ENCODE measurements around the gene SLC4A1. TPM values are rescaled to one million over a fixed set of nuclear protein-coding genes. Genes with fewer than 3 reads are reported as not detected.

The SLC4A1 gene
- total and polyA plus RNA-seq, 2 experiments from 2014 or later, result not detected

GRCh38 chr17:44207319-44207718 lies 60.6 kb downstream of the SLC4A1 start:
- no peaks in the 10 kb centered on the region for H3K36me3 ChIP-seq (replicated peaks; ENCODE audit: insufficient read depth, low read depth)
- H3K4me2 ChIP-seq, result no peak overlapping the region
- no peak for TF ChIP-seq EZH2 (IDR thresholded peaks at IDR 0.05; ENCODE audit: borderline replicate concordance)
- TF ChIP-seq CTCF (IDR thresholded peaks at IDR 0.05; ENCODE audit: poor library complexity), result no peak
- TF ChIP-seq EZH2phosphoT487 (IDR thresholded peaks at IDR 0.05; ENCODE audit: low read depth, severe bottlenecking, unreplicated experiment), result no peak

GRCh38 chr17:44206825-44207155 lies 61.1 kb downstream of the SLC4A1 start:
- Histone ChIP-seq H4K20me1 (ENCODE audit: insufficient read depth, poor library complexity, severe bottlenecking) (no peaks in the 10 kb centered on the region), H3K27ac (no peak overlapping the region), H3K4me2 (no peak overlapping the region), H2AFZ (no peak overlapping the region), H3K9me3 (ENCODE audit: low read depth) (no peaks in the 10 kb centered on the region), H3K4me1 (ENCODE audit: insufficient read depth) (peaks cover 3% of the 10 kb centered on the region), H3K79me2 (peaks cover under 1% of the 10 kb centered on the region), H3K4me3 (no peak overlapping the region), H3K9me2 (replicated peaks; ENCODE audit: insufficient read depth) (no peaks in the 10 kb centered on the region), H3K36me3 (replicated peaks; ENCODE audit: insufficient read depth, low read depth) (no peaks in the 10 kb centered on the region), H3K27me3 (no peaks in the 10 kb centered on the region)
- 94% methylated on average over 6 of the region's 6 CpGs for WGBS (ENCODE audit: low lambda C conversion rate, missing lambda C conversion rate)
- TF ChIP-seq EZH2 (IDR thresholded peaks at IDR 0.05; ENCODE audit: borderline replicate concordance) (no peak), CTCF (IDR thresholded peaks at IDR 0.05; ENCODE audit: poor library complexity) (no peak)
- no peak for DNase-seq (ENCODE audit: low spot score)

More at GRCh38 chr17:44207319-44207718, 60.6 kb downstream of the SLC4A1 start:
- no peaks in the 10 kb centered on the region for H3K9me2 ChIP-seq (replicated peaks; ENCODE audit: insufficient read depth)
- DNase-seq (ENCODE audit: low spot score), result no peak
- 98% methylated on average over 11 of the region's 17 CpGs for WGBS (ENCODE audit: low lambda C conversion rate, missing lambda C conversion rate)
- H3K4me3 ChIP-seq, result no peak overlapping the region
- H3K27me3 ChIP-seq, result no peaks in the 10 kb centered on the region
- H4K20me1 ChIP-seq (ENCODE audit: insufficient read depth, poor library complexity, severe bottlenecking), result no peaks in the 10 kb centered on the region
- H3K79me2 ChIP-seq, result no peaks in the 10 kb centered on the region
- no peak overlapping the region for H3K27ac ChIP-seq
- peaks cover 3% of the 10 kb centered on the region for H3K4me1 ChIP-seq (ENCODE audit: insufficient read depth)
- no peaks in the 10 kb centered on the region for H3K9me3 ChIP-seq (ENCODE audit: low read depth)
- H2AFZ ChIP-seq, result no peak overlapping the region

- no peaks in the 10 kb centered on the region for H3K36me3 ChIP-seq (replicated peaks; ENCODE audit: insufficient read depth, low read depth)
- H3K4me3 ChIP-seq, result no peak overlapping the region
- peaks cover 3% of the 10 kb centered on the region for H3K4me1 ChIP-seq (ENCODE audit: insufficient read depth)
- no peak overlapping the region for H3K27ac ChIP-seq
- TF ChIP-seq CTCF (IDR thresholded peaks at IDR 0.05; ENCODE audit: poor library complexity) (peak; percentile 11), EZH2phosphoT487 (IDR thresholded peaks at IDR 0.05; ENCODE audit: low read depth, severe bottlenecking, unreplicated experiment) (no peak)
- H3K9me2 ChIP-seq (replicated peaks; ENCODE audit: insufficient read depth), result no peaks in the 10 kb centered on the region
- H3K27me3 ChIP-seq, result no peaks in the 10 kb centered on the region
- H3K4me2 ChIP-seq, result no peak overlapping the region
- H3K9me3 ChIP-seq (ENCODE audit: low read depth), result no peaks in the 10 kb centered on the region
- peaks cover 4% of the 10 kb centered on the region for H3K79me2 ChIP-seq
- DNase-seq (ENCODE audit: low spot score), result no peak
- H4K20me1 ChIP-seq (ENCODE audit: insufficient read depth, poor library complexity, severe bottlenecking), result no peaks in the 10 kb centered on the region
- H2AFZ ChIP-seq, result no peak overlapping the region
- WGBS (ENCODE audit: low lambda C conversion rate, missing lambda C conversion rate), result 78% methylated on average over 13 of the region's 13 CpGs
These were observed 61.7 kb downstream of the SLC4A1 start for GRCh38 chr17:44205962-44206824.
